Activated naive CD4-positive, alpha-beta T cell treated with anti-CD3 and anti-CD28 coated beads, Interleukin-2, amount 50 U/mL, for 16 hours (primary cell): ENCODE data around the gene AACS.
"Not testable (repeated sequence)": the region's sequence is repeated elsewhere in the genome, so short reads cannot be mapped to it uniquely, and the experiment has no call there.

Experiments
- DNase-seq: peaks from one replicate; pipeline ENCODE4 v3.0.0-alpha.2; 2020

Gene AACS, protein sequence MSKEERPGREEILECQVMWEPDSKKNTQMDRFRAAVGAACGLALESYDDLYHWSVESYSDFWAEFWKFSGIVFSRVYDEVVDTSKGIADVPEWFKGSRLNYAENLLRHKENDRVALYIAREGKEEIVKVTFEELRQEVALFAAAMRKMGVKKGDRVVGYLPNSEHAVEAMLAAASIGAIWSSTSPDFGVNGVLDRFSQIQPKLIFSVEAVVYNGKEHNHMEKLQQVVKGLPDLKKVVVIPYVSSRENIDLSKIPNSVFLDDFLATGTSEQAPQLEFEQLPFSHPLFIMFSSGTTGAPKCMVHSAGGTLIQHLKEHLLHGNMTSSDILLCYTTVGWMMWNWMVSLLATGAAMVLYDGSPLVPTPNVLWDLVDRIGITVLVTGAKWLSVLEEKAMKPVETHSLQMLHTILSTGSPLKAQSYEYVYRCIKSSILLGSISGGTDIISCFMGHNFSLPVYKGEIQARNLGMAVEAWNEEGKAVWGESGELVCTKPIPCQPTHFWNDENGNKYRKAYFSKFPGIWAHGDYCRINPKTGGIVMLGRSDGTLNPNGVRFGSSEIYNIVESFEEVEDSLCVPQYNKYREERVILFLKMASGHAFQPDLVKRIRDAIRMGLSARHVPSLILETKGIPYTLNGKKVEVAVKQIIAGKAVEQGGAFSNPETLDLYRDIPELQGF

DNA sequence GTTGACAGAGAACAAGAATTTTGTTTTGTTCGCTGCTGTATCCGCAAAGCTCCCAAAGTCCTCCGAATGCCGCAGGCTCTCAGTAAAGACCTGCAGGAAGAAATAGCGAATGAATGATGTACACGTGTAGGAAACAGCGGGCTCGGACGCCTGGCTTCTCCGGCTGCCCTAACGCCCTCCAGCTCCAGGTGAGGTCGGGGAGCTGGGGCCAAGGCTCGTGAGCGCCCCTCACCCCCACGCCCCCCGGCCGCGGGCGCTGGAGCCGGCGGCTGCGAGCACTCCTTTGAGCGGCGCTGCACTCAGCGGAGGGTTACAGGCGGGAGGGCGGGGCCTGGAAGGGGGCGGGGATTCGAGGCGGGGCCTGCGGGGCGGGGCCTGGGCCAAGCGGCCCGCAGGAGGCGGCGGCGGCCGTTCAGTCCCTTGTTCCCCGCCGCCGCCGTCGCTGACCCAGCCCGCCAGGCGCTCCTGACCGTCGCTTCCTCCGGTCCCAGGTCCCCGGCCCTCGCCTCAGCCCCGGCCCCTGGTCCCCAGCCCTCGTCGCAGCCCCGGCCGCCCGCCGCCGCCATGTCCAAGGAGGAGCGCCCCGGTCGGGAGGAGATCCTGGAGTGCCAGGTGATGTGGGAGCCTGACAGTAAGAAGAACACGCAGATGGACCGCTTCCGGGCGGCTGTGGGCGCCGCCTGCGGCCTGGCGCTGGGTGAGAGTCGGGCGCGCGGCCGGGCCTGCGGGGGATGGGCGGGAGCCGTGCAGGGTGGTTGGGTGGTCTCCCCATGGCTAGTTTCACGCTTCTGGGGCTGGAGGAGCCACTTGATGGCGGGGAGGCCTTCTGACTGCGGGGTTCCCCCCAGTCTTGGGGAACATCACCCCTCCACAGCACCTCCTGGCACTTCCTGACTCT is at the start of gene AACS:
AACS (plus strand) TSS at position 415 of the 898 bp plus-strand sequence; CDS start at position 565, 150 bp downstream.
- peak; percentile 74 for DNase-seq

DNA sequence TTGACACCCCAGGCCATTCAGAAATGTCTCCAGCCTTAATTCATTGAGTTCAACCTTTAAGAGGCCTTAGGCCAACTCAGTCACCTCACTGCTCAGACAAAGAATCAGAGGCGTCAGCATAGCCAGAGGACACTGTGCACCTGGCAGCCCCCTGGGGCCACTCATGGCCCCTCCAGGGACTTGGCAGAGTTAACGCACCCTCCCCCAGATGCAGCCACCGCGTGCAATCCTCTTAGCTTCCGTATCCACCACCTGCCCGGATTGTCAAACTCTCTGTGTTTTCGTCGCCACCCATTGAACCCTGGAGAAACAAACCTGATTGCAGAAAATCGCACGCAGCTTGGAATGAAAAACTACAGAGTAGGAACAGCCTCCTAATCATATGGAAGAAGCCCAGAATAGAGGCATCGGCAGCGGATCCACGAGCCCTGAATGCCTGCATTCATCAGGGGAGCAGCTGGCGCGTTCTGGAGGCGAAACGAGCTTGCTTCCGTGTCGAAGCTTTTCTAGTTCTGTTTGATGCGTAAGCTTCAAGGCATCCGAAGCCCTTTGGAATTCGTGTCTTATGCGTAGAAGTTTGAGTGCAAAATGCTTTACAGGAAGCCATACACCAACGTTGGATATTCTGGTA is 49.4 kb upstream of the AACS start:
- DNase-seq = no peak

DNA sequence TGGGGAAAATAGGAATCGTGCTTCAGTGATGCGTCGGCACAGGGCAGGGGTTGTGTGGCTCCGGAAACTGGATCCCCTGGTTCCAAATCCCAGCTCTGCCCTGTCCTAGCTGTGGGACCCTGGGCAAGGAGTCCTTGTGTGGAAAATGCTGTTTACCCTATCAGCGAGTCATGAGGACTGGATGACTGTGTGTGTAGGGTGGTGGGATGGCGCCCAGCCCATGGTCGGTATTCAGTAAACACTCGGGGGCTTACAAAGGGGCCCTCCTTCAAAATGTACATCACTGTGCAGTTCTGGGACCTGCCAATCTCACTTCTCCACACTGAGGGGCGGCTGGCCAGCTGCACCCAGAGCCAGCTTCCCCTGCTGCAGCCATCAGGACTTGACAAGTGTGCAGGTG is 47.4 kb upstream of the AACS start:
- DNase-seq = no peak

DNA sequence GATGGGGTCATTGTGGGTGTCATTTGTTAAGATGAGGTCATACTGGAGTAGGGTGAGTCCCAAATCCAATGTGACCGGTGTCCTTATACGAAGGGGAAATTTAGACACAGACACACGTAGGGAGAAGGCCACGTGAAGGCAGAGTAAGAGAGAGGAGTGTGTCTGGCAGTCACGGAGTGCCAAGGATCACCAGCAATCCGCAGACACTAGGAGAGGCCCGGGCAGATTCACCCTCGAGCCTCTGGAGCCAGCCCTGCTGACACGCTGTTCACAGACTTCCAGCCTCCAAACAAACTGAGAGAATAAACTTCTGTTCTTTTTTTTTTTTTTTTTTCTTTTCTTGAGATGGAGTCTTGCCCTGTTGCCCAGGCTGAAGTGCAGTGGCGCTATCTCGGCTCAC is 46.9 kb upstream of the AACS start:
- DNase-seq = no peak

DNA sequence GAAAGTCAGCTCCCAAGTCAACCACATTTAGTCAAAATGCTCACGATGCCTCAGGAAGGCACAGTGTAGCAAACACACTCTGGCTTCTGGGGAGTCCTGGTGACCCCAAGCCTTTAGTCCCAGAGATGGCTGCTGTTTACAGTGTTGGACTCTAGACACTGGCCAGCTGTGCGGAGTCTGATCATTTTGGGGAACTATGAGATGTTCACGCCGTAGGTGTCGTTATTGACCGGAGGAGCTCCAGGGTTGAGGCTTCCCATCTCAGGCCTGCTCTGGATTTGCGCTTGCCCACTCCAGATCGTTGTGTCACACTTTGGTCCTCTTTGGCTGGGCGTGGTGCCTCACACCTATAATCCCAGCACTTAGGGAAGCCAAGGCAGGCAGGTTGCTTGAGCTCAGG is 44.1 kb upstream of the AACS start:
- no peak for DNase-seq

DNA sequence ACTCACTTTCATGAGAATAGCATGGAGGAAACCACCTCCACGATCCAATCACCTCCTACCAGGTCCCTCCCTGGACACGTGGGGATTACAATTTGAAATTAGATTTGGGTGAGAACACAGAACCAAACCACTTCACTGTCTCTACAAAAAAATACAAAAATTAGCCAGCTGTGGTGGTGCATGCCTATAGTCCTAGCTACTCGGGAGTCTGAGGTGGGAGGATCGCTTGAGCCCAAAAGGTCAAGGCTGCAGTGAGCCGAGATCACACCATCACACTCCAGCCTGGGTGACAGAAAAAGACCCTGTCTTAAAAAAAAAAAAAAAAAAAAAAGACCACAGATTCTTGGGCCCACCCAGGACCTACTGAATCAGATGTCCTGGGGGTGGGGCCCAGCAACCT is 43.5 kb upstream of the AACS start:
- no peak for DNase-seq

DNA sequence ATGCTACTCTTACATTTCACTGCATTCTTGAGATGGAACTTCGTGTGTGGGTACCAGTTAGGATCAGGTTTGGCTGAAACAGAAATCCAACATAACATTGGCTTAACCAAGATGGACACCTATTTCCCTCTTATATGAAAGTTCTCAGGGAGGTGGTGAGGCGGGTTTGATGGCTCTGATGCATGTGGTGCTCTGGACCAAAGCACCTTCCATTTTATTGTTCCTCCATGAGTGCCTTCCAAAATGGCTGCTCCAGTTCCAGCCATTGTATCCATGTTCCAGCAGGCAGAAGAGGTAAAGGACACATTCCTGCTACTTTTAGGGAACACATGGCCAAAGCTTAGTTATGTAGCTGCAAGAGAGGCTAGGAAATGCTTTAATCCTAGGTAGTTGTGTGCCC is 42.2 kb upstream of the AACS start:
- DNase-seq = no peak

DNA sequence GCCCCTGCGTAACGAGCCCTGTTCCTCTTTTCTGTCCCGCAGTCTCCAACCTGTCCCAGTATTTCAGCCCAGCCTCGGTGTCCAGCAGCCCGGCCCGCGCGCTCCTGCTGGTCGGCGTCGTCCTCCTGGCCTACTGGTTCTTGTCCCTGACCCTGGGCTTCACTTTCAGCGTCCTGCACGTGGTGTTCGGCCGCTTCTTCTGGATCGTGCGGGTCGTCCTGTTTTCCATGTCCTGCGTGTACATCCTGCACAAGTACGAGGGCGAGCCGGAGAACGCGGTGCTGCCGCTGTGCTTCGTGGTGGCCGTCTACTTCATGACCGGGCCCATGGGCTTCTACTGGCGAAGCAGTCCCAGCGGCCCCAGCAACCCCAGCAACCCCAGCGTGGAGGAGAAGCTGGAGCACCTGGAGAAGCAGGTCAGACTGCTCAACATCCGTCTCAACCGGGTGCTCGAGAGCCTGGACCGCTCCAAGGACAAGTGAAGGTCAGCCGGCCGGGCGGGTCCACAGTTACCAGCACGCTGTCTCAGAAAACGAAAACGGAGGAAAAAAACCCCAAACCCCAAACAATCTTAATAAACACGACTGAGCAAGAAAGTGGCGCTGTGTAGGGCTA is 40.2 kb upstream of the AACS start:
- no peak for DNase-seq

DNA sequence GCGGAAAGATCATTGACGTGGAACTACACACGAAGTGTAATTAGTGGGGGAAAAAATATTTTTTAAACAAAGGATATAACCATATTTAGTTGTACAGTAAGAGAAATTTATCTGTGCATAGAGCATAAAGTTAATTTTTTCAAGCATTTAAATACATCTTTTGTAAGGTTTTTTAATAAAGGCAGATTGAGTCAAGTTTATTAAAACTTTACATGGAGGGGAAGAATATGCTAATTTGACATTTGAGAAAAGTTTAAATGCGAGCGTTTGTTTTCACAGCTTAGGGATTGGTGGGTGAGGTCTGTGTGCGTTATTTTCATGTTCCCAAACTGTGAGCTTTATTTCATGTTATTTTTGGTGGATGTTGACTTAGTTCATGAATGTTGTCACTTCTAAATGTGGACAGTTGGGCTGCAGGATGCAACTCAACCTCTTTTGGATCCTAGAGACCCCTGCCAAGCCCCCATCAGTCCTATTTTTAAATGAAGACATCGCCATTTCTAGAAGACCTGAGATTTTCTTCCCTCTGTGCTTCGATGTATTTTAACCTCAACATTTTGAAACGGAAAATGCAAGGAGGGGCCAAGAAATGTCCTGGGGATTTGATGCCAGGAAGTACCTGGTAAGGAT is 39.5 kb upstream of the AACS start:
- DNase-seq = no peak

DNA sequence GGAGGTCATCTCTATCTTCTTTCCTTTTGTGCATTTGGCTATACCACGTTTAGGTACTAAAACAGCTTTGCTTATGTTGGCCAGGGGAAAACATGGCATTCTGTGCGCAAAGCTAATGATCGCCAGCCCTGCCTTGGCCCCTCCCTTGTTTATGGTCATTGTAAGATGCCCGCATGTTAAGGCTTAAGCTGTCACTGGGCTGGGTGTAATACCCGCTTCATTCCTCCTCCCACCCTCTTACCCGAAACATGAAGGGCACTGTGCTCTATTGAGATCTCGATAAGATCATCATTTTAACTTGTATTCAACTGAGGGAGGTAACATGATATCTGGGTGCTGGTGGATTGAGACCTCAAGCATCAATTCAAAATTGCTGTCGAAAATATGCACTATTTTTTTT is 37.1 kb upstream of the AACS start:
- DNase-seq = no peak

DNA sequence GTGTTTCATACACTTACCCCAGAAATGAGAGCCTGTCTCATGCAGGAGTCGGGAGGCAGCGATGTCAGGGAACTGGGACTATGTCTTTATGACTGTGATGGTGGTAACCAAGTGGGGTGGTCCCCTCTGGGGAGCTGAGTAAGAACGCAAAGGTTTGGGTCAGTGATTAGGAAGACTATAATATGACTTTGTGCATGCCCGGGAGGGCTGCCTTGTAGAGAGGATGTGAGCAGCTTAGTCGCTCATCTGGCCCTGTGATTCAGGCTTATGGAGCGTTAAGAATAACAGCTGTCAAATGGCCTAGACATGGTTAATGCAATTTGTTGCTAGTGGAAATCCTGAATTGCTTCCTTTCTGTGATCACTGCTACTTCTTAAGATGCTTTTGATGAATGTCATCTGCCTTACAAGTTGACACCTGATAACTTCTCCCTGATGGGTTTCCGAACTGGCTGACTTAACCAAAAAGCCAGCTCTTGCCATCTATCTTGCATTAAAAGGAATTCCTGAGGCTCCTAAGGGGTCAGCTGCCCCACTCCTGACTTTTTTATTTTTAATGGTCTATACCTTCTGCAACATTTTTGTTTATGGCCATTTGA is 35.4 kb upstream of the AACS start:
- no peak for DNase-seq

DNA sequence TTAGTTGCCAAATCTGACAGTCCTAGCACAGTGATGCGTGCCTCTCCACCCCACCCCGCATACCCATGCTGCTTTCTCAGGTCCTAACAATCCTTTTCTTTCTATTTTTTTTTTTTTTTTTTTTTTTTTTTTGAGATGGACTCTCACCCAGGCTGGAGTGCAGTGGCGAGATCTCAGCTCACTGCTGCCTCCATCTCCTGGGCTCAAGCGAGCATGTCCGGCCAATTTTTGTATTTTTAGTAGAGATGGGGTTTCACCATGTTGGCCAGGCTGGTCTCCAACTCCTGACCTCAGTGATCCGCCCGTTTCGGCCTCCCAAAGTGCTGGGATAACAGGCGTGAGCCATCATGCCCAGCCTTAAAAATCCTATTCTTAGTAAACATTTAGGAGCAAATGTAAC is 33.8 kb upstream of the AACS start:
- DNase-seq = not testable (repeated sequence)

DNA sequence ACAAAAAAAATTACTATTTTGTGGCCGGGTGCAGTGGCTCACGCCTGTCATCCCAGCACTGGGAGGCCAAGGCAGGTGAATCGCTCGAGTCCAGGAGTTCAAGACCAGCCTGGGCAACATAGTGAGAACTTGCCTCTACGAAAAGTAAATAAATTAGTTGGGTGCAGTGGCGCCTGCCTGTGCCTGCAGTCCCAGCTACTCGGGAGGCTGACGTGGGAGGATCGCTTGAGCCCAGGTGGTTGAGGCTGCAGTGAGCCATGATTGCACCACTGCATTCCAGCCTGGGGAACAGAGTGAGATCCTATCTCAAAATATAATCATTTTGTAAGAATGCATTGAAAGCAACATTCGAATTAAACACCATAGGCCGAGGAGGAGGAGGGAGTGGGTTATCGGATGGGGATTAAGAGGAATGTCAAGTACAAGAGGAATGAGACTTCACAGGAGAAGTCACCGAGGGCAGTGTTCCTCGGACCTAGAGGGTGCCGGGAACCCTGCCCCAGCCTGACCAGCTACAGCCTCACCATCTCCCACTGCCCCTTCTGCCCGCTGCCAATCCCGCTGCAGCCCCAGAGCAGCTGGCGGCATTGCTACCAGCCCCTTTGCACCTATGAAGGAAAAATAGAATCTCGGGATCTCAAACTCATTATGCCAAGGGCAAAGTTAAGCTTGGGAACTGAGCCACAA is 32.6 kb upstream of the AACS start:
- no peak for DNase-seq

DNA sequence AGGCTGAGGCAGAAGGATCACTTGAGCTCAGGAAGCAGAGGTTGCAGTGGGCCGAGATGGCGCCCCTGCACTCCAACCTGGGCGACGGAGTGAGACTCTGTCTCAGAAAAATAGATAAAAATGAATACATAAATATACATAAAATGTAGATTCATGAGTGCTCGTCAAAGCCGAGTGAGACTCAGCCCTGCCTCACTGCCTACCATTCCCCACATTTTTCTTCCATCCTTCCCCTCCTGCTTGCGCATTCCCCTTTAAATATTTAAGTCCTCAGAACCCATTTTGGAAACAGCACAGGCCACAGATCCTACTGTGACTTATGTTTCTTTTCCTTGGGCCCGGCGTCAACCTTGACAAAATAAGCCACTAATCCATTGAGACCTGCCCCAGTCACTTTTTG is 31.9 kb upstream of the AACS start:
- DNase-seq = no peak

DNA sequence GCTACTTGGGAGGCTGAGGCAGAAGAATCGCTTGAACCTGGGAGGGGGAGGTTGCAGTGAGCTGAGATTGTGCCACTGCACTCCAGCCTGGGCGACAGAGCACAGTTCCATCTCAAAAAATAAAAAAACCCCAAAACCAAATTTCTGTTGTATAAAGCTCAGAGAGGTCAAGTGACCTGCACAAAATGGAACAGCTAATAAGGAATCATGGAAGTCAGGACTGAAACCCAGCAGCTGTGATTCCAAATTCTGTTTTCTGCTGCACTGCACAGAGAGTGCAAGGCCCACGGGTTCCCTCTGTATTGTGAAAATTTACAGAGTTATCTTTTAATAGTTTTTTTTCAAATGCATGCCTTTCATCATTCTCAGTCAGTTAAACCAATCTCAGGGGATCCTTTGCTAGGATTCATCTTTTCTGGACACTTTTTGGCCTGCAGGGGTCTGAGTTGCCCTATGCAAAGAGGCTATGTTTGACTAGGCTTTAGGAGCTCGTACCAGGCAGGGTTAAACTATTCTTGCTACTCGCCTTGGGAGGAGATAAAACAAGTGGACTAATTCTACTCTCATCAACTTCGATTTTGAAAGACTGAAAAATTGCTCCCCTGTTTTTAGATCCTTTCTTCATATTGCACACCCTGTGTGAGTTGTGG is 26.1 kb upstream of the AACS start:
- DNase-seq = no peak

DNA sequence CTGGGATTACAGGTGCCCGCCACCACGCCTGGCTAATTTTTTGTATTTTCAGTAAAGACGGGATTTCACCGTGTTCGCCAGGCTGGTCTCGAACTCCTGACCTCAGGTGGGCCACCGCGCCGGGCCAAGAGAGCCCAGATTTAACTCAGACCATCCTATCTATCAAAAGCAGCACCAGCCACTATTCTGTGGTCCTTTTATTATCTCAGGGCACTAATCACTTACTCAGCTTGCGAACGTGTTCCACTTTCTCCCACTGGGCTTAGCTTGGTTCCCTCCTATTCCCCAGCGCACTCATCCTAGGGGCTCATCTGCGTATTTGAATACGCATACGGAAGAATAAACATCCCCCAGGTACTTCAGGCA is 16.2 kb upstream of the AACS start:
- DNase-seq = no peak

DNA sequence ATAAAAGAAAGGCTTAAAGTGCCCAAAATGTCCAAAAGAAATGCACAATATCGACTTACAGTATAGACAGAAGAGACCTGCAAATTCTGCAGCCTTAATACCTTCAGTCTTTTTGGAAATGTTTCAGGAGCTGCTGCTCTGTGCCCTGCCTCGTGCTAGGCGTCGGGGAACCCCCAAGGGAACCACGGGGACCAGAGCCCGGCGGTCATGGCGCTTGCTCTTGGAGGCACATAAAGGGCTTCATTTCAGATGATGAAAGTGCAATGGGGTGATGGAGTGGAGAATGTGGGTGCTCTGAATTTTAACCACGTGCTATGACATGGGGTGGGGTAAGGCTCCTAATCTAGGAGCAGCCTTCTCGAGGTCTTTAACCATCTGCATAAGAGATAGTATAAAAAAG is 14.8 kb upstream of the AACS start:
- DNase-seq = no peak

DNA sequence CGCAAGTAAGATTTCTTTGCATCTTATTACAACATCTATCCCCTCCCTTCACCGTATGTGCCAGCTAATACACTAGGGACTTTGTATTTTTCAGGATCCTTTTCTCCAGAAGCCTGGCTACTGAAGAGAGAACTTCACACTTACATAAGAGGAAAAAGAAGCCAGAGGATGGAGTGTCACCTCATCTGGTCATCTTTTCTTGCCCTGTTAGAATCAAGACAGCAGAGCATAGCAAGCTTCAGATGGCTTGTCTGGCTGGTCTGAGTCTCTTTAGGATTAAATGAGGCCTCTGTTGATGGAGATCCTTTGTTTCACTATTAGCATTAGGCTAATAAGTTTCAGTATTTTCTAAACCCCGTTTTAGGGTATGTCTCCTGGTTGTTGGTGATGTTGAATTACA is 14.4 kb upstream of the AACS start:
- no peak for DNase-seq

DNA sequence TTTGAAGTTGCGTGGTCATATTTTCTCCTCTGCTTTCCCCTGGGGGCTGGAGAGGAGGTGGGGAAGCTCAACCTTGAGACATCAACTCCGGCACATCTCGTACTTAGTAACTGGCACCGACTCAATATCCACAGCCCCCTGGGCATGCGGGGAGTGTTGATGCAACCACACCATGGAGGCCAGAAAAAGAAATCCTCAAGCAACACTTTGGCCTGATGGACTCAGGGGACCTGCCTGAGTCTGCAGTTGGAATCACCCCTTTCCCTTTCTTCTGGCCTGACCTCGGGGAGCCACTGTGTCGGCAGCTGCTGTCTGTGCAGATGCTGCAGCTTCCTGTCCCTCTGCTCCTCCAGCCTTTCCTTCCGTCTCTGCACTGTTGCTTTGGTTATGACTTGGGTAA is 11.4 kb upstream of the AACS start:
- DNase-seq = no peak

DNA sequence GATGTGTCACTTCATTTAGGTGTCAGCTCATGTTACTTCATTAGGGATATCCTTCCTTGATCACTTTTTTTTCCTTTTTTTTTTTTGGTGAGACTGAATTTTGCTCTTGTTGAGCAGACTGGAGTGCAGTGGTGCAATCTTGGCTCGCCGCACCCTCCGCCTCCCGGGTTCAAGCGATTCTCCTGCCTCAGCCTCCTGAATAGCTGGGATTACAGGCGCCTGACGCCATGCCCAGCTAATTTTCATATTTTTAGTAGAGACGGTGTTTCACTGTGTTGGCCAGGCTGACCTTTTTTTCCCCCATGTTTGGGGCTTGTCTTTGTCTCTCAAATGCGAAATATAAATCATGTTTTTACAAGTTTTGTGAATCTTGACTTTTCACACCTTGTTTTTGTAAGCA is 9.6 kb upstream of the AACS start:
- no peak for DNase-seq

DNA sequence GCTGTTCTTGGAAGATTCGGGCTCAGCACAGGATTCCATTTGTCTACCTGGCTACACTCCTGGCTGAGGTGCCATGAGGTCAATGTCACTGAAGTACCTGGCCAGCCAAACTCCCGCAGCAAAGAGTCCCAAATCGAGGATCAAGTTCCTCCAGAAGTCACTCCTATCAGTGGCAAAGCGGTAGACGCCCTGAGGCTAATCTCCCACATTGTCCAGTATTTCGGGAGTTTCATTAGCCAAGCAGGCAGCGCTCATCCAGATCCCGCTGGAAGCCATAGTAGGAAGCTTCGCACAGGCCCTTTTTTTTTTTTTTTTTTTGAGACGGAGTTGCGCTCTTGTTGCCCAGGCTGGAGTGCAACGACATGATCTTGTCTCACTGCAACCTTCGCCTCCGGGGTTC is 8.9 kb upstream of the AACS start:
- DNase-seq = no peak
